Prostate gland (tissue), 2 donors: ENCODE data around the gene KYAT1. TPM values are rescaled to one million over a fixed set of nuclear protein-coding genes. Genes with fewer than 3 reads are reported as not detected.

Experiments
- DNase-seq: peaks from one replicate; pipeline ENCODE4 v3.0.0-alpha.2; 2019; ENCODE audit warnings: low spot score
- H3K27ac ChIP-seq, 2 donors: fragments of 200-600 bp; sonication (generic); 2 replicates each; pipeline ENCODE4 v1.5.1; 2017 to 2019
- H3K27me3 ChIP-seq: fragments of 200-600 bp; sonication (generic); replicated peaks from 2 replicates; pipeline ENCODE4 v1.5.1; 2019; ENCODE audit not compliant: insufficient read depth
- H3K36me3 ChIP-seq, 2 donors: fragments of 200-600 bp; sonication (generic); 1 replicate in 1 of 2; 2 replicates in 1 of 2; pipeline versions ENCODE4 v1.5.1 to v1.8.1; 2017 to 2019
- H3K4me1 ChIP-seq: fragments of 200-600 bp; sonication (generic); replicated peaks from 2 replicates; pipeline ENCODE4 v1.5.1; 2019
- H3K4me3 ChIP-seq, 2 donors: fragments of 200-600 bp; sonication (generic); 2 replicates each; pipeline ENCODE4 v1.5.1; 2017 to 2019
- H3K9me3 ChIP-seq: fragments of 200-600 bp; sonication (generic); 2 replicates; pipeline ENCODE4 v1.5.1; 2017
- POLR2A ChIP-seq: fragments of 450-650 bp; IDR thresholded peaks from one replicate; pipeline ENCODE4 v1.6.1; 2016; ENCODE audit warnings: antibody characterized with exemption, mild to moderate bottlenecking
- POLR2AphosphoS5 ChIP-seq: sonication (generic); formaldehyde crosslinking; IDR thresholded peaks from one replicate; pipeline ENCODE4 v1.6.1; 2017; ENCODE audit warnings: antibody characterized with exemption
- WGBS: methylation state at CpG from one replicate; pipeline ENCODE4 v1.1.5; 2018; 5-methylcytosine and 5-hydroxymethylcytosine counted together
- intact Hi-C: fragments of 100-400 bp; cut with DNase I; formaldehyde crosslinking; loops from one replicate; pipeline ENCODE4 v1.14.2; 2022
- total RNA-seq, 2 donors: library from RNA; depleted of rRNA; stranded (reverse); fragments of >200 nt; gene quantifications; one replicate each; pipeline ENCODE4 v1.1.0, GENCODE V29; 2016
- TF ChIP-seq, protein P1 (sequence below), 4 experiments: fragments of 200-600 bp in 2 of 4; fragments of 450-650 bp in 2 of 4; sonication (generic) in 2 of 4; IDR thresholded peaks; 1 replicate in 3 of 4; 2 replicates in 1 of 4; pipeline ENCODE4 v1.5.1; 2016 to 2019; ENCODE audit warnings: antibody characterized with exemption in 4 of 4, mild to moderate bottlenecking in 2 of 4, moderate library complexity in 2 of 4

KYAT1 gene
- total RNA-seq, result 10 to 100 TPM; 13.1 to 24.1 TPM

- Histone ChIP-seq H3K4me3 (peak within 1 kb of the TSS; percentile 97 to 100), H3K36me3 (no peaks in the 10 kb centered on the region), H3K27ac (peak within 1 kb of the TSS; percentile 97 to 98), H3K4me1 (peaks cover 19% of the 10 kb centered on the region), H3K9me3 (no peaks in the 10 kb centered on the region), H3K27me3 (no peaks in the 10 kb centered on the region)
- TF ChIP-seq POLR2AphosphoS5 (peak; percentile 96), POLR2A (peak; percentile 86)
- TF ChIP-seq, protein P1, sequence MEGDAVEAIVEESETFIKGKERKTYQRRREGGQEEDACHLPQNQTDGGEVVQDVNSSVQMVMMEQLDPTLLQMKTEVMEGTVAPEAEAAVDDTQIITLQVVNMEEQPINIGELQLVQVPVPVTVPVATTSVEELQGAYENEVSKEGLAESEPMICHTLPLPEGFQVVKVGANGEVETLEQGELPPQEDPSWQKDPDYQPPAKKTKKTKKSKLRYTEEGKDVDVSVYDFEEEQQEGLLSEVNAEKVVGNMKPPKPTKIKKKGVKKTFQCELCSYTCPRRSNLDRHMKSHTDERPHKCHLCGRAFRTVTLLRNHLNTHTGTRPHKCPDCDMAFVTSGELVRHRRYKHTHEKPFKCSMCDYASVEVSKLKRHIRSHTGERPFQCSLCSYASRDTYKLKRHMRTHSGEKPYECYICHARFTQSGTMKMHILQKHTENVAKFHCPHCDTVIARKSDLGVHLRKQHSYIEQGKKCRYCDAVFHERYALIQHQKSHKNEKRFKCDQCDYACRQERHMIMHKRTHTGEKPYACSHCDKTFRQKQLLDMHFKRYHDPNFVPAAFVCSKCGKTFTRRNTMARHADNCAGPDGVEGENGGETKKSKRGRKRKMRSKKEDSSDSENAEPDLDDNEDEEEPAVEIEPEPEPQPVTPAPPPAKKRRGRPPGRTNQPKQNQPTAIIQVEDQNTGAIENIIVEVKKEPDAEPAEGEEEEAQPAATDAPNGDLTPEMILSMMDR (IDR thresholded peaks at IDR 0.05), result peak in 3 of 4 experiments; percentile 12 to 39 (median 30)
- intact Hi-C loops, result loop anchor here (2.0 to 5.0 kb wide), 2 partner anchors 40 to 53 kb away; partner anchors contain the start of genes PHYHD1 and SPOUT1
- WGBS, result under 1% methylated on average over 70 of the region's 70 CpGs
- DNase-seq, result peak; percentile 95
Observed at GRCh38 chr9:128881884-128882676, at the start of gene KYAT1, which contains the start of gene LRRC8A. Gene KYAT1 (minus strand): TSS chr9:128881950. CDS start chr9:128845405, 36,545 bp downstream. Gene LRRC8A (plus strand): TSS chr9:128882133. CDS start chr9:128907165, 25,032 bp downstream.

- no peaks in the 10 kb centered on the region for H3K27me3 ChIP-seq
- intact Hi-C loops, result loop anchor here (10.0 kb wide), 1 partner anchor 1415 kb away; no protein-coding TSS in a partner anchor
- H3K9me3 ChIP-seq, result no peaks in the 10 kb centered on the region
- TF ChIP-seq, protein P1 (IDR thresholded peaks at IDR 0.05), result no peak
- TF ChIP-seq POLR2AphosphoS5 (no peak), POLR2A (no peak)
- peaks cover 3% of the 10 kb centered on the region for H3K4me1 ChIP-seq
- no peak overlapping the region for H3K4me3 ChIP-seq
- no peaks in the 10 kb centered on the region for H3K36me3 ChIP-seq
- no peak for DNase-seq
- H3K27ac ChIP-seq, result no peak overlapping the region
- WGBS, result 87% methylated on average over 4 of the region's 4 CpGs
Observed at GRCh38 chr9:128929560-128929959, 47.8 kb upstream of the KYAT1 start.

- H3K4me3 ChIP-seq, result no peak overlapping the region
- DNase-seq, result no peak
- H3K36me3 ChIP-seq, result no peaks in the 10 kb centered on the region
- intact Hi-C loops, result loop anchor here (1.0 to 10.0 kb wide), 2 partner anchors 65 to 1414 kb away; no protein-coding TSS in a partner anchor
- no peaks in the 10 kb centered on the region for H3K27me3 ChIP-seq
- H3K4me1 ChIP-seq, result peaks cover 3% of the 10 kb centered on the region
- TF ChIP-seq, protein P1 (IDR thresholded peaks at IDR 0.05), result no peak
- TF ChIP-seq POLR2A (no peak), POLR2AphosphoS5 (no peak)
- WGBS, result 50% methylated on average over 2 of the region's 2 CpGs
- no peaks in the 10 kb centered on the region for H3K9me3 ChIP-seq
- H3K27ac ChIP-seq, result no peak overlapping the region
Observed at GRCh38 chr9:128928624-128929023, 46.9 kb upstream of the KYAT1 start.

DNA sequence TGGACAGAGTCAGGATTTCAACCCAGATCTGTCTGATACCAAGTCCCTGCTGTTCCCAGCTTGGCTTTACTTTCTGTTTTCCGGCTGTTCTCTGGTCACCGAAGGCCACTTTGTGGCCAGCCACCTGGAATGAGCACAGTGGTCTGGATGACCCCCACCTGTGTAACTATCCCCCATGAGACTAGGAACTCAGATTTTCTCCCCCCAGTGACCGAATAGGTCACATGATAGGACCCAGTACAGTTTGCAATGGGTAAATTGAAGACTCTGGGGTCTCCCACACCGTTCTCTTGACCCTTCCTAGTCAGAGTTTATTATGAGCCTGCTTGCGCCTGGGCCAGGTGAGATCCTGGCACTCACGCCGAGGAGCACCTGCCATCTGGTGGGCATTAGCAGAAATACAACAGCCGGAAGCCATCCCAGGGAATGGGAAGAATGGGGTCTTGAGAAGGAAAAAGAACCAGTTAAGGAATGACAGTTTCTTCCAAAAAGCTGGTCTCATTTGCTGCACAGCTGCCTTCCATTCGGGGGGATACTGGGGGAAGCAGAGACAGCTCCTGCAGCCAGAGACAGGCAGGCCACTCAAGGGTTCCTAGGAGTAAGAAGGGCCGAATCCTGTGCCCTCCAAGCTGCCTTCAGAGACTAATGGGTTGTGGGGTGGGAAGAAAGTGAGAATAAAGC lies 46.1 kb upstream of the KYAT1 start:
- TF ChIP-seq POLR2AphosphoS5, result peak; percentile 69
- TF ChIP-seq POLR2A, result no peak
- TF ChIP-seq, protein P1 (IDR thresholded peaks at IDR 0.05), result peak; percentile 83 to 97 (median 96)
- intact Hi-C loops, result loop anchor here (1.0 to 10.0 kb wide), 2 partner anchors 65 to 1413 kb away; no protein-coding TSS in a partner anchor
- H3K4me1 ChIP-seq, result peaks cover 3% of the 10 kb centered on the region
- H3K4me3 ChIP-seq, result no peak overlapping the region
- peak; percentile 49 for DNase-seq
- no peaks in the 10 kb centered on the region for H3K36me3 ChIP-seq
- no peaks in the 10 kb centered on the region for H3K27me3 ChIP-seq
- WGBS, result 24% methylated on average over 10 of the region's 10 CpGs
- H3K9me3 ChIP-seq, result no peaks in the 10 kb centered on the region
- H3K27ac ChIP-seq, result peak overlapping the region; percentile 41 to 50
